Transverse colon (tissue), 4 donors: Measurements from ENCODE around the gene SLAMF1.

Experiments used
- CTCF ChIP-seq, 5 experiments: fragments of 200-600 bp in 3 of 5; fragments of 450-650 bp in 2 of 5; sonication (generic) in 3 of 5; IDR thresholded peaks; 1 replicate in 2 of 5; 2 replicates in 3 of 5; pipeline ENCODE4 v1.5.1; 2016 to 2017; ENCODE audit warnings: antibody characterized with exemption in 5 of 5, inconsistent platforms in 3 of 5, mild to moderate bottlenecking in 2 of 5, moderate library complexity in 1 of 5
- EP300 ChIP-seq: sonication (generic); formaldehyde crosslinking; IDR thresholded peaks from one replicate; pipeline ENCODE4 v1.6.1; 2017; ENCODE audit warnings: antibody characterized with exemption, low read depth
- POLR2A ChIP-seq: fragments of 450-650 bp; IDR thresholded peaks from one replicate; pipeline ENCODE4 v1.6.1; 2016; ENCODE audit warnings: antibody characterized with exemption, mild to moderate bottlenecking, moderate library complexity
- POLR2AphosphoS5 ChIP-seq, 3 donors: sonication (generic); formaldehyde crosslinking; IDR thresholded peaks; one replicate each; pipeline ENCODE4 v1.6.1; 2016; ENCODE audit warnings: antibody characterized with exemption in 3 of 3

GRCh38 chr1:160625725-160626498 lies 20.9 kb downstream of the SLAMF1 start:
- TF ChIP-seq CTCF (IDR thresholded peaks at IDR 0.05), result no peak
- TF ChIP-seq EP300, result no peak
- no peak for TF ChIP-seq POLR2A
- no peak for TF ChIP-seq POLR2AphosphoS5 (IDR thresholded peaks at IDR 0.05)
